Measurements from ENCODE around the gene STARD13.
"Not testable (repeated sequence)": the region's sequence is repeated elsewhere in the genome, so short reads cannot be mapped to it uniquely, and the experiment has no call there.

GRCh38 chr13:33162725-33163124 lies 122.8 kb downstream of the STARD13 start:
- TF ChIP-seq CTCF, POLR2A (IDR thresholded peaks at IDR 0.05): not testable (repeated sequence)
